RPMI7951 (cell line): ENCODE measurements around the gene SYNJ1. TPM values are rescaled to one million over a fixed set of nuclear protein-coding genes. Genes with fewer than 3 reads are reported as not detected.
"Not testable (repeated sequence)": the region's sequence is repeated elsewhere in the genome, so short reads cannot be mapped to it uniquely, and the experiment has no call there.

ENCODE experiments used
- DNase-seq: peaks from one replicate; pipeline ENCODE4 v3.0.0-alpha.2; 2012; ENCODE audit warnings: low read depth
- total RNA-seq: library from RNA; depleted of rRNA; stranded (reverse); fragments of >200 nt; shearing (Covaris generic); gene quantifications from 2 replicates; pipeline ENCODE4 v1.2.3, GENCODE V29; 2014

The SYNJ1 gene
- total RNA-seq, 1 experiment from 2014 or later = 7.1 TPM

- DNase-seq = peak; percentile 92
Measured at GRCh38 chr21:32612075-32612998, 115.5 kb downstream of the SYNJ1 start, which contains the start of gene CFAP298. Gene CFAP298, minus strand, starts transcription at chr21:32612377. Its CDS starts 134 bp downstream, at chr21:32612243.

- DNase-seq = peak; percentile 23
Measured at GRCh38 chr21:32611471-32611997, 116.3 kb downstream of the SYNJ1 start.

GRCh38 chr21:32610940-32611339 lies 116.9 kb downstream of the SYNJ1 start:
- DNase-seq = not testable (repeated sequence)

GRCh38 chr21:32608851-32609250 lies 119.0 kb downstream of the SYNJ1 start:
- DNase-seq = no peak

- no peak for DNase-seq
Measured at GRCh38 chr21:32605469-32605868, 122.3 kb downstream of the SYNJ1 start.

- no peak for DNase-seq
Measured at GRCh38 chr21:32604464-32604863, 123.3 kb downstream of the SYNJ1 start.

GRCh38 chr21:32603131-32603530 lies 124.7 kb downstream of the SYNJ1 start:
- DNase-seq = no peak

GRCh38 chr21:32602099-32602498 lies 125.7 kb downstream of the SYNJ1 start:
- no peak for DNase-seq

GRCh38 chr21:32599526-32599925 lies 128.3 kb downstream of the SYNJ1 start:
- DNase-seq = no peak

GRCh38 chr21:32599091-32599490 lies 128.7 kb downstream of the SYNJ1 start:
- DNase-seq = no peak

GRCh38 chr21:32597205-32597604 lies 130.6 kb downstream of the SYNJ1 start:
- DNase-seq = peak; percentile 91

GRCh38 chr21:32595431-32595830 lies 132.4 kb downstream of the SYNJ1 start:
- DNase-seq = no peak

GRCh38 chr21:32593690-32594089 lies 134.1 kb downstream of the SYNJ1 start:
- DNase-seq = no peak

- DNase-seq = no peak
Measured at GRCh38 chr21:32592929-32593502, 134.8 kb downstream of the SYNJ1 start.

- no peak for DNase-seq
Measured at GRCh38 chr21:32590130-32590529, 137.7 kb downstream of the SYNJ1 start.

- DNase-seq = no peak
Measured at GRCh38 chr21:32587651-32588050, 140.2 kb downstream of the SYNJ1 start.

- no peak for DNase-seq
Measured at GRCh38 chr21:32587120-32587519, 140.7 kb downstream of the SYNJ1 start.

GRCh38 chr21:32585970-32586369 lies 141.8 kb downstream of the SYNJ1 start:
- DNase-seq = no peak

- no peak for DNase-seq
Measured at GRCh38 chr21:32585042-32585710, 142.6 kb downstream of the SYNJ1 start, which contains the start of gene TCP10L. Gene TCP10L, minus strand, starts transcription at chr21:32585523. Its CDS starts 1,219 bp downstream, at chr21:32584304.

GRCh38 chr21:32584472-32584871 lies 143.3 kb downstream of the SYNJ1 start:
- no peak for DNase-seq

GRCh38 chr21:32581732-32582131 lies 146.1 kb downstream of the SYNJ1 start:
- no peak for DNase-seq

GRCh38 chr21:32580949-32581348 lies 146.9 kb downstream of the SYNJ1 start:
- DNase-seq = no peak
